OCI-LY1 (cell line): Measurements from ENCODE around the gene KLF15.

ENCODE experiments used
- H2AFZ ChIP-seq: fragments of 200-600 bp; sonication (generic), shearing (Covaris generic); 2 replicates; pipeline ENCODE4 v1.6.0; 2014; ENCODE audit warnings: antibody characterized with exemption, mild to moderate bottlenecking, low read length
- H3F3A ChIP-seq: fragments of 200-600 bp; sonication (generic), shearing (Covaris generic); 2 replicates; pipeline ENCODE4 v1.6.0; 2014; ENCODE audit warnings: mild to moderate bottlenecking, antibody characterized with exemption, low read length, moderate library complexity; ENCODE audit not compliant: insufficient read depth
- H3K27ac ChIP-seq: fragments of 200-600 bp; sonication (generic); 2 replicates; pipeline ENCODE4 v1.5.1; 2014; ENCODE audit warnings: low read length, mixed run types, mild to moderate bottlenecking, low read depth; ENCODE audit not compliant: poor library complexity, severe bottlenecking
- H3K27me3 ChIP-seq: fragments of 200-600 bp; sonication (generic); 2 replicates; pipeline ENCODE4 v1.6.0; 2014; ENCODE audit warnings: antibody characterized with exemption, mild to moderate bottlenecking, low read length, moderate library complexity; ENCODE audit not compliant: insufficient read depth
- H3K36me3 ChIP-seq: fragments of 200-600 bp; sonication (generic); 2 replicates; pipeline ENCODE4 v1.6.1; 2014; ENCODE audit warnings: mild to moderate bottlenecking, antibody characterized with exemption, low read length, moderate library complexity, mixed read lengths; ENCODE audit not compliant: insufficient read depth
- H3K4me1 ChIP-seq: fragments of 200-600 bp; sonication (generic); 2 replicates; pipeline ENCODE4 v1.5.1; 2014; ENCODE audit warnings: mild to moderate bottlenecking, low read length, moderate library complexity; ENCODE audit not compliant: insufficient read depth, severe bottlenecking
- H3K4me2 ChIP-seq: fragments of 200-600 bp; sonication (generic), shearing (Covaris generic); 2 replicates; pipeline ENCODE4 v1.6.1; 2014; ENCODE audit warnings: low read length
- H3K4me3 ChIP-seq: fragments of 200-600 bp; sonication (generic); 2 replicates; pipeline ENCODE4 v1.5.1; 2014; ENCODE audit warnings: low read length, low read depth, mild to moderate bottlenecking, mixed read lengths; ENCODE audit not compliant: poor library complexity, severe bottlenecking
- H3K79me2 ChIP-seq: fragments of 200-600 bp; shearing (Covaris generic); 2 replicates; pipeline ENCODE4 v1.6.1; 2016; ENCODE audit warnings: mixed run types, low read length, mixed read lengths; ENCODE audit not compliant: insufficient read depth
- H3K9ac ChIP-seq: fragments of 200-600 bp; sonication (generic), shearing (Covaris generic); 2 replicates; pipeline ENCODE4 v1.6.1; 2014; ENCODE audit warnings: mild to moderate bottlenecking, low read length, mixed read lengths
- H3K9me2 ChIP-seq: fragments of 200-600 bp; sonication (generic), shearing (Covaris generic); 2 replicates; pipeline ENCODE4 v1.6.1; 2014; ENCODE audit warnings: low read depth, mild to moderate bottlenecking, low read length, mixed read lengths
- H3K9me3 ChIP-seq: fragments of 200-600 bp; shearing (Covaris generic); 2 replicates; pipeline ENCODE4 v1.6.1; 2014; ENCODE audit warnings: low read length, mixed read lengths
- H4K20me1 ChIP-seq: fragments of 200-600 bp; sonication (generic), shearing (Covaris generic); 2 replicates; pipeline ENCODE4 v1.6.0; 2016; ENCODE audit warnings: mild to moderate bottlenecking, low read length; ENCODE audit not compliant: insufficient read depth
- CTCF ChIP-seq: fragments of 200-600 bp; sonication (generic), shearing (Covaris generic); IDR thresholded peaks from 2 replicates; pipeline ENCODE4 v1.5.1; 2017; ENCODE audit warnings: mild to moderate bottlenecking, antibody characterized with exemption, low read length, moderate library complexity, mixed read lengths
- EZH2 ChIP-seq: fragments of 200-600 bp; sonication (generic), shearing (Covaris generic); IDR thresholded peaks from 2 replicates; pipeline ENCODE4 v1.8.0; 2017; ENCODE audit warnings: borderline replicate concordance, mixed run types, mild to moderate bottlenecking, antibody characterized with exemption, low read length, moderate library complexity, mixed read lengths

KLF15 gene

GRCh38 chr3:126326629-126327028 lies 30.6 kb downstream of the KLF15 start:
- Histone ChIP-seq H3K36me3 (no peaks in the 10 kb centered on the region), H3K4me2 (no peak overlapping the region), H3K27me3 (no peaks in the 10 kb centered on the region), H3K79me2 (no peaks in the 10 kb centered on the region), H3K9me2 (no peaks in the 10 kb centered on the region), H3K9me3 (no peaks in the 10 kb centered on the region), H4K20me1 (no peaks in the 10 kb centered on the region), H3K9ac (no peak overlapping the region), H3K27ac (no peak overlapping the region), H3K4me1 (no peaks in the 10 kb centered on the region), H3F3A (no peaks in the 10 kb centered on the region), H3K4me3 (no peak overlapping the region), H2AFZ (no peak overlapping the region)
- TF ChIP-seq EZH2 (no peak), CTCF (no peak)

GRCh38 chr3:126322181-126322967 lies 34.8 kb downstream of the KLF15 start:
- Histone ChIP-seq H3K79me2 (no peaks in the 10 kb centered on the region), H4K20me1 (no peaks in the 10 kb centered on the region), H3K27ac (no peak overlapping the region), H3K27me3 (no peaks in the 10 kb centered on the region), H2AFZ (no peak overlapping the region), H3K4me2 (no peak overlapping the region), H3K9ac (no peak overlapping the region), H3K4me1 (no peaks in the 10 kb centered on the region), H3F3A (no peaks in the 10 kb centered on the region), H3K9me3 (no peaks in the 10 kb centered on the region), H3K9me2 (no peaks in the 10 kb centered on the region), H3K4me3 (no peak overlapping the region), H3K36me3 (no peaks in the 10 kb centered on the region)
- TF ChIP-seq CTCF (no peak), EZH2 (no peak)

- Histone ChIP-seq H3K27ac (no peak overlapping the region), H3K27me3 (no peaks in the 10 kb centered on the region; the same call in 1 of the 2 replicates), H2AFZ (no peak overlapping the region), H3K79me2 (no peaks in the 10 kb centered on the region), H3K4me1 (no peaks in the 10 kb centered on the region), H3K9me3 (no peaks in the 10 kb centered on the region), H3K9me2 (no peaks in the 10 kb centered on the region), H3F3A (no peaks in the 10 kb centered on the region), H3K9ac (no peak overlapping the region), H4K20me1 (no peaks in the 10 kb centered on the region), H3K36me3 (no peaks in the 10 kb centered on the region), H3K4me3 (no peak overlapping the region), H3K4me2 (no peak overlapping the region)
- TF ChIP-seq EZH2 (no peak), CTCF (no peak)
These were observed 35.7 kb downstream of the KLF15 start for GRCh38 chr3:126321490-126321889.
